ENCODE results near the gene SEPTIN1. TPM values are rescaled to one million over a fixed set of nuclear protein-coding genes. Genes with fewer than 3 reads are reported as not detected.
"Not testable (repeated sequence)": the region's sequence is repeated elsewhere in the genome, so short reads cannot be mapped to it uniquely, and the experiment has no call there.

The SEPTIN1 gene
- total RNA-seq, 4 donors from 2014 or later, result 0.52 to 2.3 (median 1.3) TPM; not detected in 1

GRCh38 chr16:30335598-30336474 is 46.5 kb downstream of the SEPTIN1 start:
- 45% methylated on average over 16 of the region's 17 CpGs for WGBS
- no peak for TF ChIP-seq EP300 (IDR thresholded peaks at IDR 0.05)
- TF ChIP-seq, protein P1, sequence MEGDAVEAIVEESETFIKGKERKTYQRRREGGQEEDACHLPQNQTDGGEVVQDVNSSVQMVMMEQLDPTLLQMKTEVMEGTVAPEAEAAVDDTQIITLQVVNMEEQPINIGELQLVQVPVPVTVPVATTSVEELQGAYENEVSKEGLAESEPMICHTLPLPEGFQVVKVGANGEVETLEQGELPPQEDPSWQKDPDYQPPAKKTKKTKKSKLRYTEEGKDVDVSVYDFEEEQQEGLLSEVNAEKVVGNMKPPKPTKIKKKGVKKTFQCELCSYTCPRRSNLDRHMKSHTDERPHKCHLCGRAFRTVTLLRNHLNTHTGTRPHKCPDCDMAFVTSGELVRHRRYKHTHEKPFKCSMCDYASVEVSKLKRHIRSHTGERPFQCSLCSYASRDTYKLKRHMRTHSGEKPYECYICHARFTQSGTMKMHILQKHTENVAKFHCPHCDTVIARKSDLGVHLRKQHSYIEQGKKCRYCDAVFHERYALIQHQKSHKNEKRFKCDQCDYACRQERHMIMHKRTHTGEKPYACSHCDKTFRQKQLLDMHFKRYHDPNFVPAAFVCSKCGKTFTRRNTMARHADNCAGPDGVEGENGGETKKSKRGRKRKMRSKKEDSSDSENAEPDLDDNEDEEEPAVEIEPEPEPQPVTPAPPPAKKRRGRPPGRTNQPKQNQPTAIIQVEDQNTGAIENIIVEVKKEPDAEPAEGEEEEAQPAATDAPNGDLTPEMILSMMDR (IDR thresholded peaks at IDR 0.05), result no peak
- no peak for TF ChIP-seq POLR2A (IDR thresholded peaks at IDR 0.05)
- TF ChIP-seq POLR2AphosphoS5 (IDR thresholded peaks at IDR 0.05), result no peak
- no peaks in the 10 kb centered on the region for H3K27me3 ChIP-seq
- H3K9me3 ChIP-seq, result no peaks in the 10 kb centered on the region
- peak overlapping the region; percentile 97 for H3K27ac ChIP-seq
- H3K36me3 ChIP-seq, result no peaks in the 10 kb centered on the region
- H3K4me3 ChIP-seq, result peak overlapping the region; percentile 71
- peaks cover 8% of the 10 kb centered on the region for H3K4me1 ChIP-seq
- peak in 1 of 2 donors; percentile 73 for DNase-seq (ENCODE audit: low spot score in 2 of 2)

DNA sequence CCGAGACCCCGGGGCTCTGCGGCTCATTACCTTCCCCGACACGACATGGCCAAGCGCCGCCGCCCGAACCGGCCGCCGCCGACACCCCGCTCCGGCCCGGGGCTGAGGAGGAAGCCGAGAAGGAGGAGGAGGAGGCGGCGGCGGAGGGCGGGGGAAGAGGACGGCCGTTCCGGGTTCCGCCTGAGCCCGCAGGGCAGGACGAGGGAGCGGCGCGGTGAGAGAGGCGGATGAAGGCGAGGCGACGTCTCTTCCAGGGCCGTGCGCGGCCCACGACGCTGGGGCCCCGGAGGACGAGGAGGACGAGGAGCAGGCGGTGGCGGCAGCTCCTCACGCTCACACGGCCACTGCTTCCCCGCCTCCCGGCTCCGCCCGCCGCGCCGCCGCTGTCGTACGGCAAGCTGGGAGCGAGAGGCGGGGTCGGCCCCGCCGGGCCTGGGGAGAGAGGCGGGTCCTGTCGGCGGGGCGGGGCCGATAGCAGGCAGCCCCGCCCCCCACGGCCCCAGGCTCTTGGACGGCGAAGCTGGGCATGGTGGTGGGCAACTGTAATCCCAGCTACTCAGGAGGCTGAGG is 47.2 kb downstream of the SEPTIN1 start:
- Histone ChIP-seq H3K4me3 (peak overlapping the region; percentile 71), H3K27ac (peak overlapping the region; percentile 97)
- peak in 1 of 2 donors; percentile 88 for DNase-seq (ENCODE audit: low spot score in 2 of 2)
- not testable (repeated sequence) for H3K9me3 ChIP-seq, H3K36me3 ChIP-seq, H3K27me3 ChIP-seq, H3K4me1 ChIP-seq
- 0% methylated on average over 2 of the region's 70 CpGs for WGBS
- TF ChIP-seq POLR2A (IDR thresholded peaks at IDR 0.05), result peak; percentile 47 to 61

DNA sequence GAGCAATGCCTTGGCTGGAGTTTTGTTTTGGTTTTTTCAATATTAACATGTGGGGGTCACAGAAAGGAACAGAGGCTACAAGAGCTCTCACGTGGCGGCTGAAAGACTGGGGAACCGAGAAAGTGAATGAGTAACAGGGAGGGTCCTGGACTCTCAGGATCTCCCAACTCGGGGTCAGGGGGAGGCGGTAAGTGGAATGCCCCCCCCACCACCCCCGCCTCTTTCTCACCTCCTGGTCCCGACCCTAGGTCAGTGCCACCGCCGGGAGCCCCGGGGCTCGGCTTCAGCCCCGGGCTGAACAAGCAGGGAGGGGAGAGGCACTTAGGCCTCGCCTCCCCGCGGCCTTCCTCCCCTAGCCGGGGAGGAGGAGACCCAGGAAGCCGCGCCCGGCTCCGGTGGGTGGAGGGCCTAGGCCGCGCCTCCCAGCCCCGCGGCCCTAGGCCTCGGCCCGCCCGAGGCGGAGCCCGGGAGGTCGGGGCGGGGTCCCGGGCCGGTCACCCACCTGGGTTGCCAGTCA is 47.8 kb downstream of the SEPTIN1 start:
- peak in 1 of 2 donors; percentile 86 for DNase-seq (ENCODE audit: low spot score in 2 of 2)
- H3K4me3 ChIP-seq, result peak overlapping the region; percentile 71
- not testable (repeated sequence) for H3K9me3 ChIP-seq, H3K27me3 ChIP-seq, H3K36me3 ChIP-seq, H3K4me1 ChIP-seq
- 0% methylated on average over 5 of the region's 33 CpGs for WGBS
- H3K27ac ChIP-seq, result peak overlapping the region; percentile 97

Other genes starting within 250 kb of the SEPTIN1 start
- gene CORO1A, start 199.0 kb downstream of the SEPTIN1 start, total RNA-seq, result 10 to 100 TPM; 14.5 to 25.3 (median 19.3) TPM
- gene BOLA2B, start 188.9 kb downstream of the SEPTIN1 start, total RNA-seq, result 100 to 1,000 TPM in 3 of 4 donors, 10 to 100 TPM in 1; 72.7 to 434 (median 197) TPM
- gene SLX1A, start 188.7 kb downstream of the SEPTIN1 start, total RNA-seq, result 10 to 100 TPM; 27.3 to 56.2 (median 44.9) TPM
- gene SULT1A3, start 183.3 kb downstream of the SEPTIN1 start, total RNA-seq, result 10 to 100 TPM in 1 of 4 donors, 1 to 10 TPM in 2, not detected in 1; 4.8 to 24.6 (median 7.8) TPM
- 10 to 100 TPM in 1 of 4 donors, 1 to 10 TPM in 3; 2.5 to 12.8 (median 4.7) TPM for gene NPIPB13, start 134.1 kb downstream of the SEPTIN1 start, total RNA-seq
- gene CD2BP2, start 27.3 kb downstream of the SEPTIN1 start, total RNA-seq, result 10 to 100 TPM; 21.6 to 34.9 (median 27.7) TPM
- 10 to 100 TPM; 34.4 to 43.2 (median 38.4) TPM for gene TBC1D10B, start 12.1 kb downstream of the SEPTIN1 start, total RNA-seq
- not detected for gene MYL11, start 7.8 kb downstream of the SEPTIN1 start, total RNA-seq
- gene ZNF48, start 12.9 kb upstream of the SEPTIN1 start, total RNA-seq, result 10 to 100 TPM in 1 of 4 donors, 1 to 10 TPM in 3; 6.3 to 12.1 (median 8.1) TPM
- 10 to 100 TPM in 1 of 4 donors, 1 to 10 TPM in 3; 4.9 to 14.3 (median 7.3) TPM for gene ZNF771, start 25.0 kb upstream of the SEPTIN1 start, total RNA-seq
- 10 to 100 TPM; 17.2 to 26.0 (median 20.0) TPM for gene DCTPP1, start 47.5 kb upstream of the SEPTIN1 start, total RNA-seq
- 10 to 100 TPM; 16.8 to 26.2 (median 22.2) TPM for gene SEPHS2, start 63.3 kb upstream of the SEPTIN1 start, total RNA-seq
- 1 to 10 TPM in 2 of 4 donors, under 1 TPM in 2; 0.47 to 4.3 (median 1.9) TPM for gene ITGAL, start 90.2 kb upstream of the SEPTIN1 start, total RNA-seq
- gene ZNF768, start 144.0 kb upstream of the SEPTIN1 start, total RNA-seq, result 10 to 100 TPM; 30.5 to 41.3 (median 36.6) TPM
- gene ZNF747, start 152.3 kb upstream of the SEPTIN1 start, total RNA-seq, result 10 to 100 TPM in 3 of 4 donors, 1 to 10 TPM in 1; 9.4 to 15.4 (median 11.5) TPM
- 10 to 100 TPM in 1 of 4 donors, 1 to 10 TPM in 3; 5.5 to 10.5 (median 8.7) TPM for gene ZNF764, start 175.8 kb upstream of the SEPTIN1 start, total RNA-seq
- 10 to 100 TPM in 3 of 4 donors, 1 to 10 TPM in 1; 9.9 to 33.0 (median 20.0) TPM for gene ZNF688, start 189.2 kb upstream of the SEPTIN1 start, total RNA-seq
- 10 to 100 TPM in 3 of 4 donors, 1 to 10 TPM in 1; 9.8 to 24.5 (median 11.2) TPM for gene ZNF785, start 203.1 kb upstream of the SEPTIN1 start, total RNA-seq
- gene ZNF689, start 227.8 kb upstream of the SEPTIN1 start, total RNA-seq, result 10 to 100 TPM in 1 of 4 donors, 1 to 10 TPM in 3; 5.3 to 11.2 (median 6.0) TPM

Data from suprapubic skin (tissue), 4 donors.